Smooth muscle cell of the coronary artery (primary cell): Measurements from ENCODE around the gene STUB1. TPM values are rescaled to one million over a fixed set of nuclear protein-coding genes. Genes with fewer than 3 reads are reported as not detected.

Experiments used
- total RNA-seq: library from RNA; depleted of rRNA; stranded (reverse); fragments of >200 nt; gene quantifications from 2 replicates; pipeline ENCODE4 v1.2.3, GENCODE V29; 2014; ENCODE audit warnings: low replicate concordance

Gene STUB1
- total RNA-seq, 1 donor from 2014 or later, result 152 TPM

Other genes with a start within 250 kb of the STUB1 start
- gene CAPN15, start 152.7 kb upstream of the STUB1 start, total RNA-seq, result 12.8 and 17.1 TPM in 2 replicates
- gene PRR35, start 120.0 kb upstream of the STUB1 start, total RNA-seq, result under 0.01 TPM in 1 of 2 replicates, not detected in the other
- gene NHLRC4, start 113.4 kb upstream of the STUB1 start, total RNA-seq, result 0.35 and 1.4 TPM in 2 replicates
- gene PIGQ, start 110.4 kb upstream of the STUB1 start, total RNA-seq, result 18.5 and 19.5 TPM in 2 replicates
- gene RAB40C, start 90.3 kb upstream of the STUB1 start, total RNA-seq, result 8.6 and 9.8 TPM in 2 replicates
- 0.08 and 0.12 TPM in 2 replicates for gene WFIKKN1, start 49.4 kb upstream of the STUB1 start, total RNA-seq
- gene METTL26, start 44.1 kb upstream of the STUB1 start, total RNA-seq, result 81.6 and 89.4 TPM in 2 replicates
- 7.8 and 22.2 TPM in 2 replicates for gene MCRIP2, start 38.6 kb upstream of the STUB1 start, total RNA-seq
- 7.2 and 9.8 TPM in 2 replicates for gene WDR90, start 31.0 kb upstream of the STUB1 start, total RNA-seq
- 26.1 and 33.7 TPM in 2 replicates for gene RHOT2, start 12.3 kb upstream of the STUB1 start, total RNA-seq
- 0.98 and 6.6 TPM in 2 replicates for gene RHBDL1, start 4.7 kb upstream of the STUB1 start, total RNA-seq
- gene JMJD8, start 3.9 kb downstream of the STUB1 start, total RNA-seq, result 21.8 and 28.3 TPM in 2 replicates
- gene WDR24, start 10.0 kb downstream of the STUB1 start, total RNA-seq, result 3.1 and 4.9 TPM in 2 replicates
- 0.08 TPM in 1 of 2 replicates, not detected in the other for gene FBXL16, start 25.4 kb downstream of the STUB1 start, total RNA-seq
- gene METRN, start 34.7 kb downstream of the STUB1 start, total RNA-seq, result 95.8 and 102 TPM in 2 replicates
- 8.0 and 27.7 TPM in 2 replicates for gene ANTKMT, start 40.7 kb downstream of the STUB1 start, total RNA-seq
- 0.82 and 0.98 TPM in 2 replicates for gene CCDC78, start 46.0 kb downstream of the STUB1 start, total RNA-seq
- 11.2 and 15.9 TPM in 2 replicates for gene HAGHL, start 46.7 kb downstream of the STUB1 start, total RNA-seq
- 24.4 and 28.9 TPM in 2 replicates for gene CIAO3, start 60.6 kb downstream of the STUB1 start, total RNA-seq
- not detected in 2 replicates for gene MSLN, start 80.3 kb downstream of the STUB1 start, total RNA-seq
- 10.1 and 16.2 TPM in 2 replicates for gene RPUSD1, start 108.0 kb downstream of the STUB1 start, total RNA-seq
- gene CHTF18, start 108.2 kb downstream of the STUB1 start, total RNA-seq, result 2.8 and 5.6 TPM in 2 replicates
- gene GNG13, start 120.3 kb downstream of the STUB1 start, total RNA-seq, result not detected in 2 replicates